ENCODE measurements around the gene KLF3. TPM values are rescaled to one million over a fixed set of nuclear protein-coding genes. Genes with fewer than 3 reads are reported as not detected.

KLF3 gene
- total RNA-seq, 1 donor from 2014 or later: 24.8 TPM

- Histone ChIP-seq H3K9ac (no peak overlapping the region), H2AFZ (replicated peaks) (no peak overlapping the region), H3K4me3 (no peak overlapping the region), H3K79me2 (ENCODE audit: low read depth) (no peaks in the 10 kb centered on the region), H3K36me3 (no peaks in the 10 kb centered on the region), H3K27me3 (no peaks in the 10 kb centered on the region), H3K4me1 (no peaks in the 10 kb centered on the region), H4K20me1 (ENCODE audit: low read depth) (no peaks in the 10 kb centered on the region), H3K4me2 (no peak overlapping the region), H3F3A (ENCODE audit: low read depth) (no peaks in the 10 kb centered on the region), H3K9me3 (ENCODE audit: low read depth) (no peaks in the 10 kb centered on the region), H3K27ac (no peak overlapping the region)
- Mint-ChIP-seq H3K9me3 (peaks cover 11% of the 10 kb centered on the region), H3K36me3 (peaks cover 5% of the 10 kb centered on the region), H3K27ac (no peak overlapping the region), H3K4me1 (peaks cover 3% of the 10 kb centered on the region), H3K27me3 (ENCODE audit: insufficient read depth, low read depth) (no peaks in the 10 kb centered on the region), H3K4me3 (no peak overlapping the region)
- TF ChIP-seq EZH2 (IDR thresholded peaks at IDR 0.05) (no peak), EZH2phosphoT487 (IDR thresholded peaks at IDR 0.05) (no peak), CTCF (IDR thresholded peaks at IDR 0.05) (no peak)
- DNase-seq (ENCODE audit: low spot score): no peak
These were observed 22.2 kb upstream of the KLF3 start for GRCh38 chr4:38641811-38642210.

GRCh38 chr4:38644201-38644600 is 19.8 kb upstream of the KLF3 start:
- no peak overlapping the region for H3K4me3 Mint-ChIP-seq
- no peak overlapping the region for H3K27ac Mint-ChIP-seq
- peaks cover 5% of the 10 kb centered on the region for H3K4me1 Mint-ChIP-seq
- Histone ChIP-seq H3F3A (ENCODE audit: low read depth) (no peaks in the 10 kb centered on the region), H3K9me3 (ENCODE audit: low read depth) (no peaks in the 10 kb centered on the region), H3K4me2 (no peak overlapping the region), H3K4me1 (no peaks in the 10 kb centered on the region), H3K79me2 (ENCODE audit: low read depth) (no peaks in the 10 kb centered on the region), H2AFZ (replicated peaks) (no peak overlapping the region), H3K36me3 (no peaks in the 10 kb centered on the region), H3K9ac (no peak overlapping the region), H3K27me3 (no peaks in the 10 kb centered on the region), H3K4me3 (no peak overlapping the region), H4K20me1 (ENCODE audit: low read depth) (no peaks in the 10 kb centered on the region), H3K27ac (no peak overlapping the region)
- no peak for TF ChIP-seq EZH2phosphoT487 (IDR thresholded peaks at IDR 0.05)
- TF ChIP-seq CTCF (IDR thresholded peaks at IDR 0.05): no peak
- H3K27me3 Mint-ChIP-seq (ENCODE audit: insufficient read depth, low read depth): peaks cover 2% of the 10 kb centered on the region
- H3K9me3 Mint-ChIP-seq: peaks cover 11% of the 10 kb centered on the region
- peaks cover 5% of the 10 kb centered on the region for H3K36me3 Mint-ChIP-seq
- DNase-seq (ENCODE audit: low spot score): no peak

- H3K36me3 Mint-ChIP-seq: peaks cover 1% of the 10 kb centered on the region
- H3K9me3 Mint-ChIP-seq: peaks cover 6% of the 10 kb centered on the region
- no peak overlapping the region for H3K4me2 ChIP-seq
- H3F3A ChIP-seq (ENCODE audit: low read depth): no peaks in the 10 kb centered on the region
- no peak overlapping the region for H2AFZ ChIP-seq (replicated peaks)
- no peak for DNase-seq (ENCODE audit: low spot score)
- H3K79me2 ChIP-seq (ENCODE audit: low read depth): no peaks in the 10 kb centered on the region
- H3K4me1 ChIP-seq: no peaks in the 10 kb centered on the region
- H3K27me3 Mint-ChIP-seq (ENCODE audit: insufficient read depth, low read depth): peaks cover 4% of the 10 kb centered on the region
- H3K4me1 Mint-ChIP-seq: peaks cover 5% of the 10 kb centered on the region
- no peaks in the 10 kb centered on the region for H3K27me3 ChIP-seq
- H3K27ac ChIP-seq: no peak overlapping the region
- no peak overlapping the region for H3K9ac ChIP-seq
- no peaks in the 10 kb centered on the region for H4K20me1 ChIP-seq (ENCODE audit: low read depth)
- H3K4me3 ChIP-seq: no peak overlapping the region
- no peaks in the 10 kb centered on the region for H3K36me3 ChIP-seq
- TF ChIP-seq EZH2 (IDR thresholded peaks at IDR 0.05): no peak
- TF ChIP-seq EZH2phosphoT487 (IDR thresholded peaks at IDR 0.05): no peak
- no peak for TF ChIP-seq CTCF (IDR thresholded peaks at IDR 0.05)
- H3K4me3 Mint-ChIP-seq: no peak overlapping the region
- no peak overlapping the region for H3K27ac Mint-ChIP-seq
- no peaks in the 10 kb centered on the region for H3K9me3 ChIP-seq (ENCODE audit: low read depth)
These were observed 16.7 kb upstream of the KLF3 start for GRCh38 chr4:38647101-38647819.

All from neural progenitor cell (in vitro differentiated cells).